GM12878 (cell line): Measurements from ENCODE around the gene LYPD4. TPM values are rescaled to one million over a fixed set of nuclear protein-coding genes. Genes with fewer than 3 reads are reported as not detected.
A peak's percentile ranks its signal among the peaks of the same experiment; 100 is the strongest.

Experiments
- ATAC-seq: fragments of 200-7000 bp; cut with Tn5 transposase; 3 replicates; pipeline ENCODE4 v1.9.1; 2020; ENCODE audit warnings: mild to moderate bottlenecking, moderate library complexity
- BruUV-seq: library from RNA; stranded (reverse); fragments of 400-500 nt; replicated peaks from 2 replicates; lab custom pipeline; 2021; lab: Mats Ljungman, UMichigan
- CTCF ChIA-PET: fragments of 300-600 bp; sonication (Branson Sonifier 250); formaldehyde crosslinking; extraction: SDS; loops from one replicate; lab custom pipeline; 2021; ENCODE audit warnings: inconsistent platforms; lab: Yijun Ruan, JAX
- POLR2A ChIA-PET: fragments of 350-600 bp; formaldehyde crosslinking; extraction: SDS; loops from one replicate; lab custom pipeline; 2021; ENCODE audit warnings: inconsistent platforms; lab: Charles Lee
- RAD21 ChIA-PET: fragments of 300-600 bp; sonication (Branson Sonifier 250); formaldehyde crosslinking; loops from one replicate; lab custom pipeline; 2023; ENCODE audit warnings: antibody characterized with exemption; ENCODE audit not compliant: unreplicated experiment; lab: Charles Lee
- SMC1A ChIA-PET: fragments of 300-600 bp; sonication (Branson Sonifier 250); formaldehyde crosslinking; loops from one replicate; lab custom pipeline; 2023; ENCODE audit not compliant: unreplicated experiment, uncharacterized antibody; lab: Charles Lee
- DNase-seq: peaks from one replicate; pipeline ENCODE4 v3.0.0-alpha.2; 2011; ENCODE audit warnings: low read depth, low spot score
- FAIRE-seq: peaks from 3 replicates; lab custom pipeline; 2011; peaks lifted over from hg19 to GRCh38; lab: Jason Lieb, UNC
- H2AFZ ChIP-seq: 2 replicates; pipeline ENCODE4 v1.6.0; 2011; ENCODE audit warnings: low read depth, low read length, control low read depth; ENCODE audit not compliant: control insufficient read depth
- H3K27ac ChIP-seq: 2 replicates; pipeline ENCODE4 v1.5.1; 2011; ENCODE audit warnings: control low read depth; ENCODE audit not compliant: control insufficient read depth, insufficient read depth
- H3K27me3 ChIP-seq, 2 experiments: replicated peaks in 1 of 2; 2 replicates each; pipeline versions ENCODE4 v1.6.0 to v1.6.1; 2011; ENCODE audit warnings: low read length in 1 of 2; ENCODE audit not compliant: control insufficient read depth in 2 of 2, insufficient read depth in 2 of 2
- H3K36me3 ChIP-seq, 2 experiments: 2 replicates each; pipeline ENCODE4 v1.5.1; 2011; ENCODE audit warnings: low read length in 1 of 2; ENCODE audit not compliant: control insufficient read depth in 2 of 2, insufficient read depth in 2 of 2
- H3K4me1 ChIP-seq: 2 replicates; pipeline ENCODE4 v1.6.1; 2011; ENCODE audit warnings: mild to moderate bottlenecking, low read length, moderate library complexity, mixed read lengths; ENCODE audit not compliant: control insufficient read depth, insufficient read depth
- H3K4me2 ChIP-seq: 2 replicates; pipeline ENCODE4 v1.6.0; 2011; ENCODE audit warnings: control low read depth; ENCODE audit not compliant: control insufficient read depth, insufficient read depth
- H3K4me3 ChIP-seq: fragments of 200-600 bp; sonication (generic); 2 replicates; pipeline ENCODE4 v1.5.1; 2016
- H3K79me2 ChIP-seq: 2 replicates; pipeline ENCODE4 v1.6.0; 2011; ENCODE audit warnings: low read length; ENCODE audit not compliant: control insufficient read depth, insufficient read depth
- H3K9ac ChIP-seq: 2 replicates; pipeline ENCODE4 v1.8.0; 2011; ENCODE audit warnings: low read length, control low read depth, mixed read lengths; ENCODE audit not compliant: control insufficient read depth, insufficient read depth
- H3K9me3 ChIP-seq: replicated peaks from 3 replicates; pipeline ENCODE4 v1.5.1; 2011; ENCODE audit warnings: mild to moderate bottlenecking, low read length; ENCODE audit not compliant: control insufficient read depth, insufficient read depth
- H4K20me1 ChIP-seq: 2 replicates; pipeline ENCODE4 v1.6.0; 2011; ENCODE audit not compliant: control insufficient read depth, insufficient read depth
- BACH1 ChIP-seq: fragments of 450-650 bp; IDR thresholded peaks from 2 replicates; pipeline ENCODE4 v1.6.1; 2017; ENCODE audit warnings: mild to moderate bottlenecking, borderline replicate concordance
- CBFB ChIP-seq: IDR thresholded peaks from 2 replicates; pipeline ENCODE4 v1.6.1; 2016; ENCODE audit warnings: antibody characterized with exemption, low read depth
- MYB ChIP-seq: fragments of 150-350 bp; IDR thresholded peaks from 2 replicates; pipeline ENCODE4 v1.6.1; 2014; ENCODE audit warnings: mild to moderate bottlenecking, low read depth, low read length, borderline replicate concordance
- POLR2A ChIP-seq: IDR thresholded peaks from 2 replicates; pipeline ENCODE4 v1.6.1; 2011; ENCODE audit warnings: low read depth, mild to moderate bottlenecking, low read length
- POLR2AphosphoS5 ChIP-seq: IDR thresholded peaks from 2 replicates; pipeline ENCODE4 v1.6.1; 2011; ENCODE audit warnings: mild to moderate bottlenecking, low read length, inconsistent platforms
- SMAD5 ChIP-seq: IDR thresholded peaks from 2 replicates; pipeline ENCODE4 v1.6.1; 2016; ENCODE audit warnings: antibody characterized with exemption, low read depth
- SREBF1 ChIP-seq: IDR thresholded peaks from 2 replicates; pipeline ENCODE4 v1.6.1; 2012; ENCODE audit warnings: mild to moderate bottlenecking, low read length
- WGBS: methylation state at CpG from one replicate; pipeline ENCODE4 v1.1.6; 2016; ENCODE audit warnings: low lambda C conversion rate; ENCODE audit not compliant: insufficient replicate concordance, insufficient coverage; ENCODE audit errors: missing lambda C conversion rate; 5-methylcytosine and 5-hydroxymethylcytosine counted together
- in situ Hi-C: fragments of 300-500 bp; cut with MboI; formaldehyde crosslinking; loops from 9 replicates; pipeline ENCODE4 v1.14.3; 2018; ENCODE audit warnings: mixed read lengths
- intact Hi-C: fragments of 100-400 bp; cut with micrococcal nuclease; formaldehyde crosslinking; loops from one replicate; pipeline ENCODE4 v1.14.2; 2022; ENCODE audit not compliant: unreplicated experiment
- polyA plus RNA-seq, 11 experiments: library from polyadenylated mRNA; depleted of rRNA in 4 of 11; unstranded in 6 of 11; stranded (reverse) in 5 of 11; fragments of >200 nt; fragmentation: Nextera tagmentation in 4 of 11; fragmentation: Illumina TruSeq in 1 of 11; extraction: Ambion mirVana in 4 of 11; extraction: Trizol in 1 of 11; gene quantifications; 1 replicate in 1 of 11; 2 replicates in 10 of 11; pipeline versions ENCODE4 v1.2.1 to v1.2.3, GENCODE V29; 2011 to 2016; ENCODE audit warnings: inconsistent platforms in 2 of 11, missing spikeins in 2 of 11, low read depth in 1 of 11
- total RNA-seq, 4 experiments: library from RNA; depleted of rRNA in 3 of 4; stranded (reverse); fragments of >200 nt in 3 of 4; fragmentation: Illumina TruSeq in 1 of 4; extraction: Trizol in 1 of 4; gene quantifications; 2 replicates each; pipeline versions ENCODE4 v1.2.1 to v1.2.3, GENCODE V29; 2013 to 2021
- TF ChIP-seq, protein P1 (sequence below), 3 experiments: IDR thresholded peaks in 2 of 3; conservative IDR thresholded peaks in 1 of 3; 2 replicates each; pipeline ENCODE4 v1.5.1; 2011; ENCODE audit warnings: low read depth in 3 of 3, low read length in 3 of 3, mild to moderate bottlenecking in 3 of 3, control low read depth in 2 of 3, moderate library complexity in 2 of 3, inconsistent platforms in 1 of 3, mixed read lengths in 1 of 3; ENCODE audit not compliant: control insufficient read depth in 2 of 3, insufficient read depth in 1 of 3; ENCODE audit errors: extremely low read depth in 1 of 3

Gene LYPD4
- total and polyA plus RNA-seq, 10 of the 15 experiments (the other 5 are each of a cell fraction or from before 2014, with no cell fraction given), result not detected

DNA sequence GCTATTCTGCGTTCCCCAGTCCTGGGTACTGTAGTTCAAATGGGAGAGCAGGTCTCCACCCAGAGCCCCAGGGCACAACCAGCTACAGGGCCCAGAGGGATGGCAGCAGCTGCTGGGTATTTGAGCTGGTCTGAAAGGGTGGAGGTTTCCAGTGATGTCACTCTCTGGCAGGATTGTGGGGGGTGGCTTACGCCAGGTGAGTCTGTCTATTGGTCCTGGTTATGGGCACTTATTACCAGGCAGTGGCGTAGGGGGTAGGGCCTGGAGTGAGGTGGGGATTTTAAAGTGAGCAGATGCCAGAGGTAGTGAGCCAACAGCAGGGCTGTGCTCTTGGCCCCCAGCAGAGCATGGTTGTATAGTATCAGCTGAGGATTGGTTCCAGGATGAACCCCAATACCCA lies 21.8 kb upstream of the LYPD4 start:
- DNase-seq (no peak), FAIRE-seq (no peak), ATAC-seq (peak; percentile 7)
- no TSS peak for BruUV-seq
- in situ Hi-C loops (no loop called here), intact Hi-C loops (no loop called here)
- Histone ChIP-seq H3K4me3 (peak overlapping the region; percentile 55), H3K9ac (no peak overlapping the region), H3K9me3 (no peaks in the 10 kb centered on the region), H3K27me3 (no peaks in the 10 kb centered on the region), H4K20me1 (peaks cover 31% of the 10 kb centered on the region), H3K79me2 (peaks cover 71% of the 10 kb centered on the region), H2AFZ (no peak overlapping the region), H3K4me2 (peak overlapping the region; percentile 52; the same call in 1 of the 2 replicates), H3K36me3 (peaks cover 44 to 50% of the 10 kb centered on the region in 2 experiments), H3K4me1 (peaks cover 71% of the 10 kb centered on the region), H3K27ac (no peak overlapping the region)
- TF ChIP-seq CBFB (0 out of 2 replicates have a peak, but pooled peaks have one; percentile 22), BACH1 (0 out of 2 replicates have a peak, but pooled peaks have one; percentile 27), SREBF1 (no peak), POLR2A (peak; percentile 64; the same call in 1 of the 2 replicates), POLR2AphosphoS5 (peak; percentile 53)
- SMC1A ChIA-PET, result no interaction called here
- POLR2A ChIA-PET, result interaction anchor here (1.3 kb wide), 1 partner anchor 10 kb away, joined by 4 read pairs; no protein-coding TSS in a partner anchor
- RAD21 ChIA-PET, result no interaction called here
- WGBS, result 98% methylated on average over 3 of the region's 3 CpGs
- CTCF ChIA-PET, result interaction anchor here (0.6 to 1.4 kb wide), 3 partner anchors 22 to 268 kb away, joined by 3 to 7 read pairs (median 5); no protein-coding TSS in a partner anchor

DNA sequence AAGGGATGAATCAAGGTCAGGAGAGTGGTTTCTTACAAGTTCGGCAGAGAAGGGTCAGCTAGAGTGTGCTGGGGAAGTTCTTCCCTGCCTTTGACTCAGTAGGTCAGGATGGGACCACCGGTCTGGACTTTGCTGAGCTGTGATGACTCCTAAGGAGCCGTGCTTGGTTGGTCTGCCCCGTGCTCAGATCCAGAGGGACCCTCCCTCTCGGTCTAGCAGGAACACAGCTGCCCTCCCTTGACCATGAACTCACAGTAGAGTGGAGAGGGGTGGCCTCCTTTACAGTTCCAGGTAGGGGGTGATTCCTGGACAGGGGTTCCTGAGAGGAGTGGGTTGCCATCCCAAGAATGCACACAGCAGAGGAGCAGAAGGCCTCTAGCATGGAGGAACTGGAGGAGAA lies 19.9 kb upstream of the LYPD4 start:
- Histone ChIP-seq H3K9ac (peak overlapping the region; percentile 25; the same call in 1 of the 2 replicates), H3K4me3 (peak overlapping the region; percentile 65; the same call in 1 of the 2 replicates), H4K20me1 (peaks cover 31% of the 10 kb centered on the region), H3K27me3 (no peaks in the 10 kb centered on the region), H3K36me3 (peaks cover 37 to 41% of the 10 kb centered on the region in 2 experiments), H3K9me3 (no peaks in the 10 kb centered on the region), H2AFZ (no peak overlapping the region), H3K27ac (no peak overlapping the region), H3K4me2 (peak overlapping the region; percentile 84), H3K79me2 (peaks cover 86% of the 10 kb centered on the region), H3K4me1 (peaks cover 53% of the 10 kb centered on the region)
- ChIA-PET CTCF (interaction anchor here (1.3 to 3.7 kb wide), 4 partner anchors 8 to 93 kb away, joined by 4 to 28 read pairs (median 8); partner anchors contain the start of gene CD79A), RAD21 (interaction anchor here (1.0 kb wide), 1 partner anchor 70 kb away, joined by 3 read pairs; no protein-coding TSS in a partner anchor), SMC1A (interaction anchor here (1.4 to 1.9 kb wide), 3 partner anchors 10 to 88 kb away, joined by 4 to 5 read pairs (median 5); no protein-coding TSS in a partner anchor), POLR2A (interaction anchor here (0.5 to 2.4 kb wide), 5 partner anchors 10 to 22 kb away, joined by 3 to 14 read pairs (median 4); no protein-coding TSS in a partner anchor)
- TF ChIP-seq POLR2A (peak; percentile 35; the same call in 1 of the 2 replicates), MYB (no peak), SMAD5 (peak; percentile 26; the same call in 1 of the 2 replicates)
- TF ChIP-seq, protein P1, sequence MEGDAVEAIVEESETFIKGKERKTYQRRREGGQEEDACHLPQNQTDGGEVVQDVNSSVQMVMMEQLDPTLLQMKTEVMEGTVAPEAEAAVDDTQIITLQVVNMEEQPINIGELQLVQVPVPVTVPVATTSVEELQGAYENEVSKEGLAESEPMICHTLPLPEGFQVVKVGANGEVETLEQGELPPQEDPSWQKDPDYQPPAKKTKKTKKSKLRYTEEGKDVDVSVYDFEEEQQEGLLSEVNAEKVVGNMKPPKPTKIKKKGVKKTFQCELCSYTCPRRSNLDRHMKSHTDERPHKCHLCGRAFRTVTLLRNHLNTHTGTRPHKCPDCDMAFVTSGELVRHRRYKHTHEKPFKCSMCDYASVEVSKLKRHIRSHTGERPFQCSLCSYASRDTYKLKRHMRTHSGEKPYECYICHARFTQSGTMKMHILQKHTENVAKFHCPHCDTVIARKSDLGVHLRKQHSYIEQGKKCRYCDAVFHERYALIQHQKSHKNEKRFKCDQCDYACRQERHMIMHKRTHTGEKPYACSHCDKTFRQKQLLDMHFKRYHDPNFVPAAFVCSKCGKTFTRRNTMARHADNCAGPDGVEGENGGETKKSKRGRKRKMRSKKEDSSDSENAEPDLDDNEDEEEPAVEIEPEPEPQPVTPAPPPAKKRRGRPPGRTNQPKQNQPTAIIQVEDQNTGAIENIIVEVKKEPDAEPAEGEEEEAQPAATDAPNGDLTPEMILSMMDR (IDR thresholded peaks at IDR 0.05 in 2 of 3, conservative IDR thresholded peaks at IDR 0.05 in 1 of 3; ENCODE audit: control insufficient read depth in 2 of 3, extremely low read depth in 1 of 3, insufficient read depth in 1 of 3, low read depth in 3 of 3, low read length in 3 of 3), result 0 out of 6 replicates have a peak, but pooled peaks of 1 of the 3 experiments have one; percentile 1
- intact Hi-C loops (no loop called here), in situ Hi-C loops (no loop called here)
- FAIRE-seq (no peak), DNase-seq (no peak), ATAC-seq (no peak)
- 80% methylated on average over 5 of the region's 5 CpGs for WGBS
- BruUV-seq, result TSS peak; percentile 3
